ENCODE data around the gene BOK. TPM values are rescaled to one million over a fixed set of nuclear protein-coding genes. Genes with fewer than 3 reads are reported as not detected.

Gene BOK
- total and polyA plus RNA-seq, 3 donors from 2014 or later, result 20.2 to 62.7 (median 52.0) TPM

- WGBS, 2 donors, result 90 to 93% methylated on average over 12 to 13 of the region's 13 CpGs
- H3K4me3 ChIP-seq, result no peak overlapping the region
- H3K36me3 ChIP-seq (ENCODE audit: low read depth, missing control alignments), result no peaks in the 10 kb centered on the region
- intact Hi-C loops (cut with DNase I; ENCODE audit: low total_unique reads), result no loop called here
- no peaks in the 10 kb centered on the region for H3K27me3 ChIP-seq
- no peak for DNase-seq
- peaks cover 24% of the 10 kb centered on the region for H3K4me1 ChIP-seq
- TF ChIP-seq, protein P1, sequence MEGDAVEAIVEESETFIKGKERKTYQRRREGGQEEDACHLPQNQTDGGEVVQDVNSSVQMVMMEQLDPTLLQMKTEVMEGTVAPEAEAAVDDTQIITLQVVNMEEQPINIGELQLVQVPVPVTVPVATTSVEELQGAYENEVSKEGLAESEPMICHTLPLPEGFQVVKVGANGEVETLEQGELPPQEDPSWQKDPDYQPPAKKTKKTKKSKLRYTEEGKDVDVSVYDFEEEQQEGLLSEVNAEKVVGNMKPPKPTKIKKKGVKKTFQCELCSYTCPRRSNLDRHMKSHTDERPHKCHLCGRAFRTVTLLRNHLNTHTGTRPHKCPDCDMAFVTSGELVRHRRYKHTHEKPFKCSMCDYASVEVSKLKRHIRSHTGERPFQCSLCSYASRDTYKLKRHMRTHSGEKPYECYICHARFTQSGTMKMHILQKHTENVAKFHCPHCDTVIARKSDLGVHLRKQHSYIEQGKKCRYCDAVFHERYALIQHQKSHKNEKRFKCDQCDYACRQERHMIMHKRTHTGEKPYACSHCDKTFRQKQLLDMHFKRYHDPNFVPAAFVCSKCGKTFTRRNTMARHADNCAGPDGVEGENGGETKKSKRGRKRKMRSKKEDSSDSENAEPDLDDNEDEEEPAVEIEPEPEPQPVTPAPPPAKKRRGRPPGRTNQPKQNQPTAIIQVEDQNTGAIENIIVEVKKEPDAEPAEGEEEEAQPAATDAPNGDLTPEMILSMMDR (IDR thresholded peaks at IDR 0.05), result no peak
- no peak for TF ChIP-seq POLR2A (IDR thresholded peaks at IDR 0.05)
- no peaks in the 10 kb centered on the region for H3K9me3 ChIP-seq
- no peak overlapping the region for H3K27ac ChIP-seq
Measured at GRCh38 chr2:241563031-241563507, 4.5 kb downstream of the BOK start.

- Histone ChIP-seq H3K27ac (no peak overlapping the region), H3K9me3 (no peaks in the 10 kb centered on the region), H3K27me3 (no peaks in the 10 kb centered on the region), H3K36me3 (ENCODE audit: low read depth, missing control alignments) (no peaks in the 10 kb centered on the region), H3K4me3 (no peak overlapping the region), H3K4me1 (peaks cover 24% of the 10 kb centered on the region)
- intact Hi-C loops (cut with DNase I; ENCODE audit: low total_unique reads), result no loop called here
- TF ChIP-seq POLR2A (IDR thresholded peaks at IDR 0.05), result no peak
- TF ChIP-seq, protein P1 (IDR thresholded peaks at IDR 0.05), result no peak
- WGBS, 2 donors, result 81% methylated on average over 10 of the region's 10 CpGs; no CpG with 5 or more reads in 1 of the 2 donors
- no peak for DNase-seq
Measured at GRCh38 chr2:241563571-241563980, 5.0 kb downstream of the BOK start.

- no peak for DNase-seq
- Histone ChIP-seq H3K4me1 (peaks cover 24% of the 10 kb centered on the region), H3K27me3 (no peaks in the 10 kb centered on the region), H3K4me3 (no peak overlapping the region), H3K27ac (no peak overlapping the region), H3K36me3 (ENCODE audit: low read depth, missing control alignments) (no peaks in the 10 kb centered on the region), H3K9me3 (no peaks in the 10 kb centered on the region)
- TF ChIP-seq, protein P1 (IDR thresholded peaks at IDR 0.05), result no peak
- TF ChIP-seq POLR2A (IDR thresholded peaks at IDR 0.05), result no peak
- WGBS, 2 donors, result 91 to 92% methylated on average over 15 to 23 of the region's 23 CpGs
- intact Hi-C loops (cut with DNase I; ENCODE audit: low total_unique reads), result no loop called here
Measured at GRCh38 chr2:241563981-241564595, 5.5 kb downstream of the BOK start.

DNA sequence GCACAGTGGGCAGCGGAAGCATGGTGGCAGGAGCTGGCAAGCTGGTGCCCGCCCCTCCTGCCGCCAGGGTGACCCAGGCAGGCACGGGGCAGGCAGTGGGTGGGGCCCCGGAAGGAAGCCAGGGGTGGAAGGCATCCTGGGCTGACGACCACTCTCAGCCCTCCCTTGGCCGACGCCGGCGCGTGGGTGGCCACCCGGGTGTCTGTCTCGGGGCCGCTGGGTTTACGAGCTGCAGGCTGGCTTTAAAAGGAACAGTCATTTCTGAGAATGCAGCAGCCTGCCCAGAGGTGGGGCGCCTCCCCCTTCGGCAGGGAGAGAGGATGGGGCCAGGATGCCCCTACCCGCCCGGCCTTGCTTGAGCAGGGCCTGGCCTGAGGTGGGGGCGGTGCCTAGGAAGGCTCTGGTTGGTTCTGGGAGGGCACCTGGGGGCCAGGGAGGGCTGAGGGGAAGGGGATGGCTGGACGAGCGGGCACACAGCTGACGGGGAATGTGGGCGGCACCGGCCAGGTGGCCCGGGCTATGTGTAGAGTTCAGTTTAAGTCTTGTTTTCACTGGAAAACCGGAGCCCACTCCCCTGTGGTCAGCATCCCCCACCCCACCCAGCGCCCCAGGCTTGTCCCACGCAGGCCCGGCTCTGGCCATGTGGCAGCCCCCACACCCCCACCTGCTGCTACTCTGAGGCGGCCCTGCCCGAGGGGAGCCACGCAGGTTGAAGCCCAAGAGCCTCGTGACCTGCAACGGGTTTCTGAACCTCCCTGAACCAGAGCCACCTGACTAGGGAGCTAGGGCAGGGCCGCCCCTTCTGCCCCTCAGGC is 6.3 kb downstream of the BOK start:
- Histone ChIP-seq H3K27me3 (no peaks in the 10 kb centered on the region), H3K4me3 (no peak overlapping the region), H3K4me1 (peaks cover 24% of the 10 kb centered on the region), H3K36me3 (ENCODE audit: low read depth, missing control alignments) (no peaks in the 10 kb centered on the region), H3K27ac (no peak overlapping the region), H3K9me3 (no peaks in the 10 kb centered on the region)
- DNase-seq, result no peak
- TF ChIP-seq, protein P1 (IDR thresholded peaks at IDR 0.05), result no peak
- no peak for TF ChIP-seq POLR2A (IDR thresholded peaks at IDR 0.05)
- intact Hi-C loops (cut with DNase I; ENCODE audit: low total_unique reads), result no loop called here
- WGBS, 2 donors, result 78 to 83% methylated on average over 22 to 36 of the region's 36 CpGs
